GM18873 (cell line): ENCODE results near the gene ANKRD49.

Experiments used
- ATAC-seq: cut with Tn5 transposase; IDR thresholded peaks from one replicate; pipeline ENCODE4 v1.9.1; 2021; ENCODE audit warnings: mild to moderate bottlenecking, moderate library complexity, moderate number of reproducible peaks; ENCODE audit not compliant: unreplicated experiment, low FRiP score

ANKRD49 gene, protein sequence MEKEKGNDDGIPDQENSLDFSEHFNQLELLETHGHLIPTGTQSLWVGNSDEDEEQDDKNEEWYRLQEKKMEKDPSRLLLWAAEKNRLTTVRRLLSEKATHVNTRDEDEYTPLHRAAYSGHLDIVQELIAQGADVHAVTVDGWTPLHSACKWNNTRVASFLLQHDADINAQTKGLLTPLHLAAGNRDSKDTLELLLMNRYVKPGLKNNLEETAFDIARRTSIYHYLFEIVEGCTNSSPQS

GRCh38 chr11:94493281-94494125 is at the start of gene ANKRD49, which contains the start of gene MRE11:
TSS of gene ANKRD49 (plus strand) at chr11:94493984. CDS start at chr11:94496694, 2,710 bp downstream.
TSS of gene MRE11 (minus strand) at chr11:94493844. CDS start at chr11:94492801, 1,043 bp downstream.
- ATAC-seq, result peak; percentile 100

DNA sequence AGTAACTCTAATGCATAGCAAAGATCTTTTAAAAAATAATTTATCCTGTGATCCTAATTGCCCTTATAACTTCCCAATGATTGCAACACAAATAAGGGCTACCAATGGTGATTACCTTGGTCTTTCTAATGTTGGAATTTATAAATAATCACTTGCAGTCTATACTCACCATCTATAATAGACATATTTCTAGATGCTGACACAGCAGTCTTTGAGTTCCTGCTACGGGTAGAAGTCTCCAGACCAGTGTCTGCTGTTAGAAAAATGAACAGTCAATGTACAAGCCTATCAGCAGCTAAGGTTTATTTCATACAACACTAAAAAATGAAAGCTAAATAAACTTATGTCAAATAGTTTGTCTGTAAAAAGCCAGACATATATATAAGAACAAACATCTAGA is 48.1 kb upstream of the ANKRD49 start:
- ATAC-seq, result no peak

GRCh38 chr11:94447149-94447548 is 46.6 kb upstream of the ANKRD49 start:
- no peak for ATAC-seq

DNA sequence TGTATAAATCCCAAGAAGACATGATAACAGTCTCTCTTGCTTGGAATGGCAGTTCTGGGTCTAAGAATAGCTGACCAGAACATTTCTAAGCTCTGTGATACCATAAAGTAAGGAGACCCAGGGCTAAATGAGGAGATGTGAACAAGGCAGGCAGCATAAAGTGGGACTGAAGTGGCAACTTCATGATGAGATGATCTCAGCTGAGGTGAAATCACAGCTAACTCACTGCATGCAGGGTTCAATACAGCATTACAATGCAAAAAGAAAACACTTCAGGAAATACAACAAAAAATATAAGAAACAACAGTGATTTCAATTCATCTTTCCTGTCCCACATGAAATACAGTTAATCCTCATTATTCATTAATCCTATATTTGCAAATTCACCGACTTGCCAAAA is 44.8 kb upstream of the ANKRD49 start:
- ATAC-seq, result no peak

DNA sequence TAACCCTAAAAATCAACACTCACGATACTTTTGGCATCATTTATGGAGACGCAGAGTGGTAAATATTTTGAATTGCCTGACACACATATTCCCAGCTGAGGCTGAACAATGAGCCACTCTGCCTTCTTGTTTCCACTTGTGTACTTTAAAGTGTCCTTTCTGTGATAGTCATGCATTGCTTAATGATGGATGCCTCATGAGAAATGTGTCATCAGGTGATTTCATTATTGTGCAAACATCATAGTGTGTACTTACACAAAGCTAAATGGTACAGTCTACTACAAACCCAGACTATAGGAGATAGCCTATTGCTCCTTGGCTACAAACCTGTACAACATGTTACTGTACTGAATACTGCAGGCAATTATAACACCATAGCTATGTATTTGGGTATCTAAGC is 44.3 kb upstream of the ANKRD49 start:
- ATAC-seq, result no peak

GRCh38 chr11:94450048-94450447 is 43.7 kb upstream of the ANKRD49 start:
- ATAC-seq, result no peak

- ATAC-seq, result no peak
Measured at GRCh38 chr11:94452988-94453387, 40.8 kb upstream of the ANKRD49 start.

DNA sequence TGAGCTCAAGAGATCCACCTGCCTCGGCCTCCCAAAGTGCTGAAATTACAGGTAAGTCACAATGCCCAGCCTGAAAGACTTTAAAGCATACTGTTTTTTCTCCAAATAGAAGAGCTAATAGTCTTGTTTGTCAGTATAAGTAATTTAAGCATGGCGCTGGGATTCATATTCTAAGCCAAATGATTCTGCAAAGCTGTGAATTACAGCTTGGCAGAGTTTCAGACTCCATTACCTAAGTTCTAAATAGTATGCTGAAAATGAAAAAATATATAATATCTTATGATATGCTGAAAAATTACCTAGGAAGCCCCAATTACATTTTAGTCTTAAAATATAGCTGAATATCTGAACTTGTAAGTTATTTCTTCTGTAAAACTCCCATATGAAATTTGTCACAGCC is 39.5 kb upstream of the ANKRD49 start:
- ATAC-seq, result no peak

- no peak for ATAC-seq
Measured at GRCh38 chr11:94455861-94456260, 37.9 kb upstream of the ANKRD49 start.

DNA sequence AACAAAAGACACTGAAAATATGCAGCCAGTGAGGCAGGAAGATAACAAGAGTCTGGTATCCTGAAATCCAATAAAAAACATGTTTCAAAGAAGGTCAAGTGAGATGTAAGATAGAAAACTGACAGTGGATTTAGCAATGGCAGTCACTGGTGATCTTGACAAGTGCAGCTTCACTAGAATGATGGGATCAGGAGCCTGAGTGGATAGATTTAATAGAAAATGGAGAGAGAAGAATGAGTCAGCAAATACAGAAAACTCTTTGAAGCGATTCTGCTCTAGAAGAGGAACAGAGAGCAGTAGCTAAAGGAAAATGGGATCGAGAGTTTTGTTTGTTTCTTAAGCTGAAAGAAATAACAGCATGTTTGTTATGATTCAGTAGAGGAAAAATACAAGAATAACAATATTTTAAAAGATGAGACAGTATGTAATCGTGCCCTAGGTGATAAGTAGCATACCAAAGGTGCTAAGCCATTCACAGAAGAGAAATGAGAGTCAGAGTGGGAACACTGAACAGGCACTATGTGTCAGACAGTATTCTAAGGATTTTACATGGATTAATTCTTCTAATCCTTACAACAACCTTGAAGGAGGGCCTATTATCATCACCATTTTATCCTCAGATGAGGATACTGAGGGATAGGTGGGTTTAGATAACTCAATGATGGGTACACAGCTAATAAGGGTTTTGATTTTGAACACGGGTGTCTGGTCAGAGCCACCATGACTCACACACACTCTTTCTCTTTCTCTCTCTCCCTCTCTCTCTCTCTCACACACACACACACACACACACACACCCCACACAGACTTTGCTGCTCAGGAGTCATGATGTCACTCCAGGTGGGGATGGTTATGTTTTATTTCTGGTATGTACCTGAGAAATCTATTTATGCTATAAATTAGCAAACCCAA is 36.4 kb upstream of the ANKRD49 start:
- no peak for ATAC-seq

DNA sequence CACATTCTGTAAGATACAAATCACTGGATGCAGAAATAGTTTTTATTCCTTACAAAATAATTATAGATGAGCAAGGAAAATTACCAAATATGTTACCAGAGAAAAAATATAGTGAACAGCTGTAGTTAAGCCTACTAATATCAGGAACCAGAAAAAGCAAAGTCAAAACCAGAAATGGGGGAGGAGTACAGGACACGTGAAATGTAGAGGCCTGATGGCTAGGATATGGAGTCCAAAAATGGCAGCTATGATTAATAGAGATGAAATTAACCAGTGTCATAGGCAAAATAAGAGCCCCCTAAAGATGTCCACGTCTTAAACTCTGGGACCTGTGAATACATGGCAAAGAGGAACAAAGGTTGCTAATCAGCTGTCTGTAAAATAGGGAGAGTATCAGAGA is 34.2 kb upstream of the ANKRD49 start:
- peak; percentile 74 for ATAC-seq

DNA sequence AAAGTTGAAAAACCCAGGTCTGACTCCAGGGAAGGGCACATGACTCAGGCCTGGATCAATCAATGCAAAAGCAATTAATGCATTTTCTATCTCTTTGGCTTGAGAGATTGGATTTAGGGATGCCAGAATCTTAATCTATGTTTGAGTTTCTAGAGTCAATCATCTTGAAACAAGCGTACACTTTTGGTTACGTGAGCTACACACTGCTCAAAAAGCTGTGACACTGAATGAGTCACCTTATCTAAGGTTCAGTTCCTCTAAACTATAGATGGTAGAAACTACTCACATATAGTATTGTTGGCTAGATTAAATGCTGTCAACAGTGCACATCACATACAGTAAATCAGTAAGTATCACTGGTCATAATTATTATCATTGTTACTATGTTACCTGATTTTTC is 24.4 kb upstream of the ANKRD49 start:
- ATAC-seq, result peak; percentile 85

DNA sequence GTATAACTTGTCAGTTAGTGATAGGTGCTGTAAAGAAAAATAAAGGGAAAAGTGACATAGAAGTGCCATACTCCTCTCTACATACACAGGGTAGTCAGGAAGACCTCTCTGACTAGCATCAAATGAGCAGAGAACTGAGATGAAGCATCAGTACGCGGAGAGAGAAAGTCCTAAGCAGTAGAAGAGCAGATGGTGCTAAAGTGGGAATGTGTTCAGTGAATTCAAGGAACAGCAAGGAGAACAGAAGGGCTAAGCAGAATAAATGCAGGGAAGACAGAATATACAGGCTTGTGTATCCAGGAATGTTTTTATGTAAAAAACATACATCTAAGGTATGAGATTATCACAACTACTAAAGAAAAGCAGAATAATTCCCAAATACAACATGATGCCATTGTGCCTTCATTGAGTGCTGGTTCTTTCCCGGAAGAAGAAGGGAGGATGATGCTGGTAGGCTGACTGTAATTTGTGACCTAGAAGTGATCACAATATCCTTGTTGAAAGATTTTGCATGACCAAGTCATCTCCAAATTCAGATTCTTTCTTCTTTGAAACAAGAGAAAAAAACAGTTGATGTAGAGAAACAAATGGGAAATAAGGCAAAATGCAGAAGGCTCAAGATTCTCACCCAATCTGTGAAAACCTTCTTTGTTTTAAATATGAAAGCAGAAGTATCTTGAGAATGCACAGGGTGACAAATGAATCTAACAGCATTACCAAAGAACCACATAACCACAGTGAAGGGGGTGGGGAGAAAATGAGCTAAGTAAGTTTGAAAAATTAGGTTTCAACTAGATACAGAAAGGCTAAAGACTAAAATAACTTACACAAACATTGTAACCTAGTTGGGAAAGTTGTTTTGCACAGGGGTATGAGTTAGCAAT is 20.6 kb upstream of the ANKRD49 start:
- peak; percentile 89 for ATAC-seq

DNA sequence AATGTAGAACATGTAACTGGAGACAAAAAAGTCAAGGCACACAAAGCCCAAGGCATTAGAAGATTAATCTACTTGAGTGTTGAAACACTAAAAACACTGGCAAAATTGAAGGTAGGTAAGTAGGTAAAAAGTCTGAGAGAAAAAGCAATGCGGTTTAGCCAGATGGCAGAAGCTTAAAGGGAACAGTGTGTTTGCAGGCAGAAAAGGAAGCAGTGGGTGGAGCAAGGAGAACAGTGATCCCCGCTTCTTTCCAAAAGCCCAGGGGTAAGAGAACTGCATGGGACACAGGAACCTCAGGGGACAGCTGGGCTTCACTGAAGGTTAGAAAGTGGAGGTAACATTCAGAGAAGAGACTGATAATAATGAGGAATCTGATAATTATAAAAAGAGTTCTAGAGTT is 16.2 kb upstream of the ANKRD49 start:
- no peak for ATAC-seq

- ATAC-seq, result no peak
Measured at GRCh38 chr11:94481342-94481741, 12.4 kb upstream of the ANKRD49 start.

- ATAC-seq, result no peak
Measured at GRCh38 chr11:94486068-94486467, 7.7 kb upstream of the ANKRD49 start.

DNA sequence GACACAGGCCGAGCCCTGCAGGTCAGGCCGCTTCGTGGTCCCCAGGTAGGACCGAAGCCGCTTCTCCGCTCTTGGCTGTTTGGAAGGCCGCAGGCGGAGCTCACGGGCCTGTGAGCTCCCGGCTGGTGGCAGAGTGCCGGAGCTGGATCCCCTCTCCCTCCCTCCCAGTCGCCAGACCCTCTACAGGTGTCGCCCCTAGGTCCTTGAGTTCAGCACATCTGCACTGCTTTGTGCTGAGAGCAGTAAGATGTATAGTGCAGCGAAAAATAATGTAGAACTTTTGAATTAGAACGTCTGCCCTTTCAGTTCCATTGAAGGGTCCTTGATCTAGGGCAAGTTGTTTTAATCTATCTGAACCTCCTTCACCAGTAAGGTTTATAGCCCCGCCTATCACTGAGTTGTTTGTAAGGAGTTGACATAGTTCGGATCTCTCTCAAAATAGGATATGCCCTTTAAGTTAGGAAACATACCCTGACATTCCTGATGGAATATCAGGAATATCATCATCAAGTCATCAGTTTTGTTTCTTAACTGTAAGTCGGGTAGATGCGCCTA is 419 bp downstream of the ANKRD49 start:
- peak; percentile 45 for ATAC-seq

DNA sequence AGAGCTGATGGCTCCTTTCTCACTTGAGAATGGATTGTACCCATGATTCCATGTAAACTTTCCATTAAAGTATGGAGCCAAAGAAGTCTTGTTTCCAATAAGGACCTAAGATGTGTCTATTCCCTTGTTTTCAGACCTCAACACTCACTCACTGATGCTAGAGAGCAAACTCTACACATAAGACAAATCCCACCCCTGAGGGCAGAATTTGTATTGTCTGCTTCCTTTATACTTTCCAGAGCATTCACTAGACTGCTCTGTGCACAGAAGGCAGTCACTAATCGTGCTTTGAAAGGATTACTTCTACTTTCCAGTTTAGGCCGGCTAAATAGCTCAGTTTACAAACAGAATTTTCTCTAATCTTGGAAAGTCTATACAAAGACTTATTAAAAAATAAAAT is 6.4 kb downstream of the ANKRD49 start:
- no peak for ATAC-seq

DNA sequence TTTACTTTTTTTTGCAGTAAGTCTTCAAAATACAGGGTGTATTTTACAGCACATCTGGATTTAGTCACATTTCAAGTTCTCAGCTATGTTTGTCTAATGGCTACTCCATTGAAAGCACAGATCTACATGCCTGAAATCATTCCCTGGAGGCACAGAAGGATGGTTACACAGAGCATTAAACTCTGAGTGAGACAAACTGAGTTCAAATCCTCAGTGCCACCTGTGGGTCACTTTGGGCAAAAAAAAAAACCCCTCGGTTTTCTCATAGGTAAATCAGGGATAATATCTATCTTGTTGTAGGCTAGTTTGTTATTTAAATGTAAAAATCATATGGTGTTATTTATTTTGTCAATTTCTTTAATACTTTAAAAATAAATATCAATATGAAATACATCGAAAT is 7.7 kb downstream of the ANKRD49 start:
- no peak for ATAC-seq
